ENCODE results near the gene DNMT3A.

DNA sequence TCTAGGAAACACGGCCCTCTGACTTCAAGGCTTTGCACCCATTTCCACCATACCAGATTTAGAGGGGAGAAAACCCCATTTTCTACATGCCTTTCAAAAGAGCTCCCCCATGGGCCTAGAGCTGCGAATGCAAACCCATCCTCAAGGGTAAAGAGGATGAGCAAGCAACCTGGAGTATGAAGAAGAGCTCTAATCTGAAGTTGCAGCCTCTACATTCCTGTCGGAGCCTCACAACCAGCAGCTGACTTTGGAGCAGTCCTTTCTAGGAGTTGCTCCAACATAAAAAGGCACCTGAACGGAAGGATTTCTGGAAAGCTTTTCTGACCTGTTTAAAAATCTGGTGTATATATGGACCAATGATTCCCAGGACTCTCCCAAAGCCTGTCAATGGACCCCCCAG lies 91.9 kb downstream of the DNMT3A start:
- TF ChIP-seq, protein P1, sequence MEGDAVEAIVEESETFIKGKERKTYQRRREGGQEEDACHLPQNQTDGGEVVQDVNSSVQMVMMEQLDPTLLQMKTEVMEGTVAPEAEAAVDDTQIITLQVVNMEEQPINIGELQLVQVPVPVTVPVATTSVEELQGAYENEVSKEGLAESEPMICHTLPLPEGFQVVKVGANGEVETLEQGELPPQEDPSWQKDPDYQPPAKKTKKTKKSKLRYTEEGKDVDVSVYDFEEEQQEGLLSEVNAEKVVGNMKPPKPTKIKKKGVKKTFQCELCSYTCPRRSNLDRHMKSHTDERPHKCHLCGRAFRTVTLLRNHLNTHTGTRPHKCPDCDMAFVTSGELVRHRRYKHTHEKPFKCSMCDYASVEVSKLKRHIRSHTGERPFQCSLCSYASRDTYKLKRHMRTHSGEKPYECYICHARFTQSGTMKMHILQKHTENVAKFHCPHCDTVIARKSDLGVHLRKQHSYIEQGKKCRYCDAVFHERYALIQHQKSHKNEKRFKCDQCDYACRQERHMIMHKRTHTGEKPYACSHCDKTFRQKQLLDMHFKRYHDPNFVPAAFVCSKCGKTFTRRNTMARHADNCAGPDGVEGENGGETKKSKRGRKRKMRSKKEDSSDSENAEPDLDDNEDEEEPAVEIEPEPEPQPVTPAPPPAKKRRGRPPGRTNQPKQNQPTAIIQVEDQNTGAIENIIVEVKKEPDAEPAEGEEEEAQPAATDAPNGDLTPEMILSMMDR (conservative IDR thresholded peaks at IDR 0.05), result no peak
- no peak for TF ChIP-seq ZFX (IDR thresholded peaks at IDR 0.05)

Data from C4-2B (cell line).